ENCODE data around the gene ACTR3C.
"Not testable (repeated sequence)": the region's sequence is repeated elsewhere in the genome, so short reads cannot be mapped to it uniquely, and the experiment has no call there.

Gene ACTR3C

DNA sequence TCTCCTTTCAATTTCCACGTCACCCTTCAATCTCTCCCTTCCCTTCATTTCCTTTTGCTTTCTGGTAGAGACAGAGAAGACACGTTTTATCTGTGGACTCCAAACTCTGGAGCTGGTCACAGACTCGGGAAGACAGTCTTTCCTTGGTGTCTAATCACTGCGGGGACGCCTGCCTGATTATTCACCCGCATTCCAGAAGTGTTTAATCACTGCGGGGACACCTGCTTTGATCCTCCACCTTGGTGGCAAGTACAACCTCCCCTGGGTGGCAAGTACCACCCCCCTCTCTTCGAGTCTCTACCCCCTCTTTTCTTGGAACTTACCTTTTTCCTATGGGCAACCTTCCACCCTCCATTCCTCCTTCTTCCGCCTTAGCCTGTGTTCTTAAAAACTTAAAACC is 15.4 kb downstream of the ACTR3C start:
- no peak for TF ChIP-seq TOX (CRISPR knock-in tag; IDR thresholded peaks at IDR 0.05; ENCODE audit: borderline replicate concordance)
- TF ChIP-seq, protein P1, sequence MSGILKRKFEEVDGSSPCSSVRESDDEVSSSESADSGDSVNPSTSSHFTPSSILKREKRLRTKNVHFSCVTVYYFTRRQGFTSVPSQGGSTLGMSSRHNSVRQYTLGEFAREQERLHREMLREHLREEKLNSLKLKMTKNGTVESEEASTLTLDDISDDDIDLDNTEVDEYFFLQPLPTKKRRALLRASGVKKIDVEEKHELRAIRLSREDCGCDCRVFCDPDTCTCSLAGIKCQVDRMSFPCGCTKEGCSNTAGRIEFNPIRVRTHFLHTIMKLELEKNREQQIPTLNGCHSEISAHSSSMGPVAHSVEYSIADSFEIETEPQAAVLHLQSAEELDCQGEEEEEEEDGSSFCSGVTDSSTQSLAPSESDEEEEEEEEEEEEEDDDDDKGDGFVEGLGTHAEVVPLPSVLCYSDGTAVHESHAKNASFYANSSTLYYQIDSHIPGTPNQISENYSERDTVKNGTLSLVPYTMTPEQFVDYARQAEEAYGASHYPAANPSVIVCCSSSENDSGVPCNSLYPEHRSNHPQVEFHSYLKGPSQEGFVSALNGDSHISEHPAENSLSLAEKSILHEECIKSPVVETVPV (CRISPR knock-in tag; IDR thresholded peaks at IDR 0.05): no peak
- no peak for ATAC-seq

DNA sequence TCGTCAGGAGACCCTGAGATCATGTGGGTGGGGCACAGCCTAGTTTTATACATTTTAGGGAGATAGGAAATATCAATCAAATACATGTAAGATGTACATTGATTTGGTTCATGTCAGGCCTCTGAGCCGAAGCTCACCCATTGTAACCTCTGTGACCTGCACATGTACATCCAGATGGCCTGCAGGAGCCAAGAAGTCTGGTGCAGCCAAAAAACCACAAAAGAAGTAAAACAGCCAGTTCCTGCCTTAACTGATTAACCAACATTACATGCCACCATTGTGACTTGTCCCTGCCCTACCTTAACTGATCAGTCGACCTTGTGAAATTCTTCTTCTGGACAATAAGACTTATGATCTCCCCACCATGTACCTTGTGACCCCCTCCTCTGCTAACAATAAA is 16.2 kb downstream of the ACTR3C start:
- ATAC-seq: no peak

DNA sequence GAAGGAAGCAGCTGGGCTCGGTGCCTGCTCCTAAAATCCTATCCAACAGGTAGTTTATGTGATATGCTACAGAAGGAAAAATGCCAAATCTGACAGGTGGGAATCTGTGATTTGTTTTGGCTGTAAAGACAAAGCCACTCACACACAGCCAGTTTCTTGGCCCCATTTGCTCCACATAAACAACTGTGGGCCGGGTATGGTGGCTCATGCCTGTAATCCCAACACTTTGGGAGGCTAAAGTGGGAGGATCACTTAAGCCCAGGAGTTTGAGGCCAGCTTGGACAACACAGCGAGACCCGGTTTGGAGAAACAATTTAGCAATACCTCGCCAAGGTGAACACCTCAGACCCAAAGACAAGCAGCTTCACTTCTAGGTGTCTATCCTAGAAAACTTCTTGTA is 17.0 kb downstream of the ACTR3C start:
- not testable (repeated sequence) for ATAC-seq

More for the DNA sequence above, 16.2 kb downstream of the ACTR3C start:
- TF ChIP-seq, protein P2, sequence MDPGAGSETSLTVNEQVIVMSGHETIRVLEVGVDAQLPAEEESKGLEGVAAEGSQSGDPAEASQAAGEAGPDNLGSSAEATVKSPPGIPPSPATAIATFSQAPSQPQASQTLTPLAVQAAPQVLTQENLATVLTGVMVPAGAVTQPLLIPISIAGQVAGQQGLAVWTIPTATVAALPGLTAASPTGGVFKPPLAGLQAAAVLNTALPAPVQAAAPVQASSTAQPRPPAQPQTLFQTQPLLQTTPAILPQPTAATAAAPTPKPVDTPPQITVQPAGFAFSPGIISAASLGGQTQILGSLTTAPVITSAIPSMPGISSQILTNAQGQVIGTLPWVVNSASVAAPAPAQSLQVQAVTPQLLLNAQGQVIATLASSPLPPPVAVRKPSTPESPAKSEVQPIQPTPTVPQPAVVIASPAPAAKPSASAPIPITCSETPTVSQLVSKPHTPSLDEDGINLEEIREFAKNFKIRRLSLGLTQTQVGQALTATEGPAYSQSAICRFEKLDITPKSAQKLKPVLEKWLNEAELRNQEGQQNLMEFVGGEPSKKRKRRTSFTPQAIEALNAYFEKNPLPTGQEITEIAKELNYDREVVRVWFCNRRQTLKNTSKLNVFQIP (CRISPR knock-in tag; IDR thresholded peaks at IDR 0.05; ENCODE audit: borderline replicate concordance, low read depth): no peak
- TF ChIP-seq RARB (CRISPR knock-in tag; IDR thresholded peaks at IDR 0.05): no peak
- TF ChIP-seq ZFP3 (CRISPR knock-in tag; IDR thresholded peaks at IDR 0.05): no peak
- no peak for TF ChIP-seq OSR1 (CRISPR knock-in tag; IDR thresholded peaks at IDR 0.05)
- no peak for TF ChIP-seq GLIS3 (CRISPR knock-in tag; IDR thresholded peaks at IDR 0.05)
- no peak for TF ChIP-seq ZNF70 (CRISPR knock-in tag; IDR thresholded peaks at IDR 0.05)
- no peak for TF ChIP-seq TCF4 (CRISPR knock-in tag; IDR thresholded peaks at IDR 0.05; ENCODE audit: borderline replicate concordance)
- TF ChIP-seq, protein P3, sequence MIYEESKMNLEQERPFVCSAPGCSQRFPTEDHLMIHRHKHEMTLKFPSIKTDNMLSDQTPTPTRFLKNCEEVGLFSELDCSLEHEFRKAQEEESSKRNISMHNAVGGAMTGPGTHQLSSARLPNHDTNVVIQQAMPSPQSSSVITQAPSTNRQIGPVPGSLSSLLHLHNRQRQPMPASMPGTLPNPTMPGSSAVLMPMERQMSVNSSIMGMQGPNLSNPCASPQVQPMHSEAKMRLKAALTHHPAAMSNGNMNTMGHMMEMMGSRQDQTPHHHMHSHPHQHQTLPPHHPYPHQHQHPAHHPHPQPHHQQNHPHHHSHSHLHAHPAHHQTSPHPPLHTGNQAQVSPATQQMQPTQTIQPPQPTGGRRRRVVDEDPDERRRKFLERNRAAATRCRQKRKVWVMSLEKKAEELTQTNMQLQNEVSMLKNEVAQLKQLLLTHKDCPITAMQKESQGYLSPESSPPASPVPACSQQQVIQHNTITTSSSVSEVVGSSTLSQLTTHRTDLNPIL (CRISPR knock-in tag; IDR thresholded peaks at IDR 0.05; ENCODE audit: low read depth): no peak
- TF ChIP-seq, protein P4, sequence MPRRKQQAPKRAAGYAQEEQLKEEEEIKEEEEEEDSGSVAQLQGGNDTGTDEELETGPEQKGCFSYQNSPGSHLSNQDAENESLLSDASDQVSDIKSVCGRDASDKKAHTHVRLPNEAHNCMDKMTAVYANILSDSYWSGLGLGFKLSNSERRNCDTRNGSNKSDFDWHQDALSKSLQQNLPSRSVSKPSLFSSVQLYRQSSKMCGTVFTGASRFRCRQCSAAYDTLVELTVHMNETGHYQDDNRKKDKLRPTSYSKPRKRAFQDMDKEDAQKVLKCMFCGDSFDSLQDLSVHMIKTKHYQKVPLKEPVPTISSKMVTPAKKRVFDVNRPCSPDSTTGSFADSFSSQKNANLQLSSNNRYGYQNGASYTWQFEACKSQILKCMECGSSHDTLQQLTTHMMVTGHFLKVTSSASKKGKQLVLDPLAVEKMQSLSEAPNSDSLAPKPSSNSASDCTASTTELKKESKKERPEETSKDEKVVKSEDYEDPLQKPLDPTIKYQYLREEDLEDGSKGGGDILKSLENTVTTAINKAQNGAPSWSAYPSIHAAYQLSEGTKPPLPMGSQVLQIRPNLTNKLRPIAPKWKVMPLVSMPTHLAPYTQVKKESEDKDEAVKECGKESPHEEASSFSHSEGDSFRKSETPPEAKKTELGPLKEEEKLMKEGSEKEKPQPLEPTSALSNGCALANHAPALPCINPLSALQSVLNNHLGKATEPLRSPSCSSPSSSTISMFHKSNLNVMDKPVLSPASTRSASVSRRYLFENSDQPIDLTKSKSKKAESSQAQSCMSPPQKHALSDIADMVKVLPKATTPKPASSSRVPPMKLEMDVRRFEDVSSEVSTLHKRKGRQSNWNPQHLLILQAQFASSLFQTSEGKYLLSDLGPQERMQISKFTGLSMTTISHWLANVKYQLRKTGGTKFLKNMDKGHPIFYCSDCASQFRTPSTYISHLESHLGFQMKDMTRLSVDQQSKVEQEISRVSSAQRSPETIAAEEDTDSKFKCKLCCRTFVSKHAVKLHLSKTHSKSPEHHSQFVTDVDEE (CRISPR knock-in tag; IDR thresholded peaks at IDR 0.05): no peak
- TF ChIP-seq ZC3H10 (CRISPR knock-in tag; IDR thresholded peaks at IDR 0.05): no peak

DNA sequence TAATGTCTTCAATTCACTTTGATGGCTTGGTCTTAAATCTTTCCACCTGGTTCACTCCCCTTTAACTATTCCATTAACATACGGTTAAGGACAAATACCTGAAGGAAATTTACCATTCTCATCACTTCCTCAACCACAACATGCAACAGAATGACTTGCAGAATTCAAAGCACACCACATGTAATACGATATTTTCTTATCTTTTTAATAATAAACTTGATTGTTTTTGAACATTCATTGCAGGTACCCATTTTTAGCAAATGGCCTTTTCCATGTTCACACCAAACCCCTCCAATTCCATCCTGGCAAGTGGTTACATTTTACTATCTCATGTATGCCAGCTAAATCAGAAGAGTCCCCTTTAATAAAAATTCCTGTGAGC is 17.5 kb downstream of the ACTR3C start:
- ATAC-seq: not testable (repeated sequence)

DNA sequence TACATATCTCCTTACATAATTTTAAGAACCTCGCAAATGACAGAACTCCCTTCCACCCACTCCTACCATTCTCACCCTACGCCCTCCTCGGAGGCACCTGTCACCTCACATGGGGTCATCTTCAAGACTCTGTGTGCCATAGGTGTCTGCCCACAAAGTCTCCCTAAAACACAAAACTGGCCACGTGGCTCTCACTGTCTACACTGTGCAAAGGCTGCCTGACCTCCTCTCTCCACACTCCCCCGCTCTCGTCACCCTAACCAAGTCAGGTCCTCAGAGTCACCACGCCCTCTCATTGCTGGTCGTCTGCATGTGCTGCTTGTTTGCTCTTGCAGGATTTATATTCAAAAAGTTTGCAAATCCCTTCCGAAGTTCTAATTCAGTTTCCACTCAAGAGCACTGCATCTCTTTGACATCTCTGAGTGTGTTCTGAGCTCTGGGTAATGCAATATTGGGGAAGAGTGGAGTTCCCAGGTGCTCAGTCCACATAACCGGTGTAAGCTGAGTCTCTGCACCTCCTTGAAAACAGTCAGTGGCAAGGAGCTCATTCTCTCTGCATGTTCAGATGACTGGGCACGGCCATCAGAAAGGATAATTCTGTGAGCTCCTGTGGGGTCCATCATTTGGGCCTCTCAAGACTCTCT is 18.0 kb downstream of the ACTR3C start:
- ATAC-seq: not testable (repeated sequence)

DNA sequence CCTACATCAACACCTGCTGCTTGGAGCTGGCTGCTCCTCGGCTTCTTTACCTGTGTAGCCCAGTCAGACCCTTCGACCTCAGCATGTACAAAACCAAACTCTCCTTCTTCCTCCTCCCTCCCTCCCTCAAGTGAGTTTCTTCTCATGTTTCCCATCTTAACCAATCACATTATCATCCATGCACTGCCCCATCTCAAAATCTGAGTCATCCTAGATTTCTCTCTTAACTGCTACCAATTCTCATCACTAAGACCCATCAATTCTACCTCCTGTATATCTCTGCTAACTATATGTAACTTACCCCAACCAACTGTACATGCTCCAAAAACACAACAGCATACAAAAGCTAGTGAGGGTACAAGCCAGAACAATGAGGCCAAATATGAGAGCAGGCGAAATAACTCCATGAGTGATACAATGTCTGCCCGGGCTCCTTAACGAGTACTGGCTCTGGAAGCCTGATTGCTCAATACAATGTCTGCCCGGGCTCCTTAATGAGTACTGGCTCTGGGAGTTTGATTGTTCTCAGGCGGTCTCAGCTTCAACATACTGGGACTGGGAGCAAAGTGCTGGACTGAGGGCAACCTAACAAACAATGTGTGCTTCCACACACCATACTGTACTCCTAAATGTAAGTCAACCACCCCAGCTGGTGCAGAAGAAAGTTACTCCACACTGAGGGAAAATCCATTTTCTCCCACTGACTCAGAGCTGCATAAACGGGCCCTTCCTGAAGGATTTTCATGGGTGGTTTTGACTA is 18.7 kb downstream of the ACTR3C start:
- ATAC-seq: not testable (repeated sequence)

DNA sequence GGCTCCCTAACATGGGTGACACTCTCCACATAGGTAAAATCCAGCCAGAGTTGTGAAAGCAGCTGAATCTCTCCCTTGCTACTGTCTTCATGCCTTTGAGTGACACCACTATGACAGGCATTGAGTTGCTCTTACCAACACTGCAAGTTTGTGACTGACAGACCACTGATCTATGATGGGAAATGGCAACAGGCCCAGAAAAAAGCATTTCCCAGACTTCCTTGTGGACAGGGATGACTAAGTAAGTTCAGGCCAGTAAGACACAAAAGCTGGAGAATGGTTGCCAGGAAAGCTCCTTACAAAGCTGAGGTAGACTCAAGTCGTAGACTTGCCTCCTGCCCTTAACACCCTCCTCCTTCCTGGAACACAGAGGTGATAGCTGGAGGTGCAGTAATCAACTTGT is 20.4 kb downstream of the ACTR3C start:
- ATAC-seq: peak; percentile 66

DNA sequence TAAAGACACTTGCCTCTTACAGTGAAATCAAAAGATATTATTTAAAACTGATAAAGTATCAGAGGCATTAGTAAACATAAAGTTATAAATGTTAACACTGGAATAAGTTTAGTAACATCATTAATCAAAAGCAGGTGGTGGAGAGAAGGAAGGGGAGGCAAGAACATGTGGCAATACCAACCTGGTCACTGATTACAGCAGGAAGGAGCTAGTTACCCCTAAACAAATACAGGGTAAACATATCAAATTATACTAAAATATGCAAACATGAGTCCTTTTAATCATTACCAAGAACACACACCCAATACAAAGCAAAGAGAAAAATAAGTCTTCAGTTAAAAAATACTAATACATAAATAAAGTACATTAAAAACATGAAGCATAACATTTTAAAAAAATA is 25.4 kb downstream of the ACTR3C start:
- ATAC-seq: not testable (repeated sequence)

DNA sequence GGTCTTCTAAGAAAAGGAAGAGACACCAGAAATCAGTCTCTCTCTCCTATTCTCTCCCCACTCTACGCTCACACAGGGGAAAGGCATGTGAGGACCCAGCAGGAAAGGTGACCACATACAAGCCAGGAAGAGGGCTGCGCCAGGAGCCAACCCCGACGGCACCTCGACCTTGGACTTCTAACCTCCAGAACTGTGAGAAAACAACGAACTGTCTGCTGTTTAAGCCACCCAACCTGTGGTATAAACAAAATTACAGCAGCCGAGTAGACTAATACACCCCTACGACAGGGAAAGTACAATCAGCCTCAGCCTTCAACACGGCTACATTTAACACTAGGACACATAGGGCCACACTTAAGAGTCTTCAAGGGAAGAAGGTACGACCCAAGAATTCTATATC is 26.5 kb downstream of the ACTR3C start:
- ATAC-seq: not testable (repeated sequence)

DNA sequence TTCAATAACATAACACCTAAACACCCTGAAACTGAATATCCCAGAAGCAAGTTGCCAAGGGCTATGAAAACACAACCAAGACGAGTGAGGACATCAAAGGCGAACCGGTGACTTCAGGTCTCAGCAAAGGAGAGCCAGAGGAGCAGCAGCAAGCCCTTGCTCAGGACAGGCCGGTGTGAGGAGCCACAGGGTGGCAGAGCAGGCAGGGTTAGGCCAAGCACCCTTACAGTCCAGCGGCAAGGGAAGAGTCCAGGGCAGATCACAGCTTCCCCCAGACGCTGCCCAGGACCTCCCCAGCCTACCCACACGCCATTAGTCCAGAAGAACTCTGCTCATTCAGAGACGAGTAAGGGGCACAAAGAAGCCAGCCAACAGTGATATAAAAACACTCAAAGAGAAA is 27.7 kb downstream of the ACTR3C start:
- ATAC-seq: peak; percentile 63; the same call in 1 of the 3 replicates

DNA sequence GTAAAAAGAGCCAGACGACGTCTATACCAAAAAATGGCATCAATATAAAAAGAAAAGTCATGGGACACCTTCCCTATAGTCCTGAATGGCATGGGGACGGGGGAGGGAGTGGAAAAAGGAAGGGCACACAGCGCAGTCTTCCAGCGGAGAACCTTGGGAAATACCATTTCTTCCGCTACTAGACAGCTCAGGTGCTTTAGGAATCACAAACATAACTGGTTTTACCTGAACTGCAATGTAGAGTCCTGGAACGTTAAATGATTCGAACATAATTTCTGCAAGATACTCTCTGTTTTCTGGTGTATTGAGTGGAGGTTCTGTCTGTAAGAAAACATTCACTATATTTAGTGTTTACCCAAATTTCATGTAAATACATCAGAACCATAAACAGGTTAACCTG is 28.3 kb downstream of the ACTR3C start:
- ATAC-seq: not testable (repeated sequence)

DNA sequence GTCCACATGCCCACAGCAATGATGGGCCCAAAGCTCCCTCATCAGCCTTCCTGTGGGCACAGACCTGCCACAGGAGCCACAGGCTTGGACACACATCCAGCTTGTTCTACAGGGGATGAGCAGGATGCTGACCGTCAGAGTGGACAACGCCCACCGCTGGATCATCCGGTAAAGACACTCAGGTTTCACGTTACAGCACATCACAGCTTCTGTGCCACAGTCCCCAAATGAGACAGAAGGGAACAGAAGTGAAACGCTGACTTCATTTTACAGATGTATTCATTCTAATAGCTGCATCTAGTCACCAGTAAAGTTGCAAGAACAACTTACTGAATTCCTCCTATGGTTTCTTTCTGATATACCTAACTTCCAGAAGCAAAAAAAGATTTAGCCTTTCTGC is 33.0 kb downstream of the ACTR3C start:
- not testable (repeated sequence) for ATAC-seq

DNA sequence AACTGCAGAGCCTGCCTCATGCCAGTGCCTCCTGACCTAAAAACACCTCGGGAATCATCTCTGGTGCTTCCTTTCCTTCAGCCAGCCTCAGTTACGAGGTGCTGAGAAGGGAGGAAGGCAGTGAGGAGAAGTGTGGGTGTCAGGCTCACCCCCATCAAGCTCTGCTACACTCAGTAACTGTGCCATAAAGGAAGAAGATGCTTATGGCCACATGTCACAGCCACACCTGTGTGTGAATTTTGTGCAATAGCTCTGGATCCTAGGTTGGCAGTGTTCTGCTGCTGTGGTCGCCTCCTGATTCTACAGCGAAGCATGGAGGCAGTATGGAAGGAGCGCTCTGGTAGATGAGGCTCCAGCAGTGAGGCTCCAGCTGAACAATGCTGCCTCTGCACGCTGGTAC is 34.5 kb downstream of the ACTR3C start:
- not testable (repeated sequence) for ATAC-seq

DNA sequence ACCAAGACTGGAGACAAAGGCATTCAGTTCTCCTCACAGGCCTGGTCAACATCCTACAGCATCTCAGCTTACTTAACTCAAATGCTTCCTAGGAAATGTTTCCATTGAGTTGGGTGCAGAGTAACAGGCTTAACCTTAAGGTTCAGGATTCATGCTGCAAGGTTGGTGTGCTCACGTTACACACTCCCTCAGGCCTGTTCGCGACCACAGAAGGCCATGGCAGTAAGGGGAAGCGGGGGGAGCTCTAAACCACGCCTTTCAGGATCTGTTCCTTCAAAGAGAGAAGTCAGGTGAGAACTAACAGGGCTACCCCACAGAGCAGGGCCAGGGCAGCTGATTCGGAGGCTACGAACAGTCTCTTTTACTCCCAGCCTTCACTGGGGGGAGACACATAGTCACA is 35.5 kb downstream of the ACTR3C start:
- ATAC-seq: not testable (repeated sequence)
